GM13977 (cell line): ENCODE data around the gene DEAF1.

Experiments
- DNase-seq: peaks from one replicate; pipeline ENCODE4 v3.0.0; 2012; ENCODE audit warnings: low spot score
- CTCF ChIP-seq: IDR thresholded peaks from 2 replicates; pipeline ENCODE4 v1.5.1; 2012; ENCODE audit warnings: mild to moderate bottlenecking, control low read depth; ENCODE audit not compliant: insufficient read depth; ENCODE audit errors: extremely low read depth, missing control alignments
- in situ Hi-C: fragments of 300-500 bp; cut with MboI; formaldehyde crosslinking; loops from one replicate; pipeline ENCODE4 v1.12.0; 2022; ENCODE audit warnings: low sequenced_read_pairs, low pct_unique_long_range_greater_than_20kb, mixed read lengths, inconsistent platforms; ENCODE audit not compliant: unreplicated experiment

Gene DEAF1

GRCh38 chr11:629237-629583 lies 65.8 kb downstream of the DEAF1 start:
- in situ Hi-C loops: no loop called here
- no peak for TF ChIP-seq CTCF
- no peak for DNase-seq

- no peak for DNase-seq
- in situ Hi-C loops: no loop called here
- no peak for TF ChIP-seq CTCF
Measured at GRCh38 chr11:628056-628455, 67.0 kb downstream of the DEAF1 start.

- no peak for DNase-seq
Measured at GRCh38 chr11:627308-627576, 67.8 kb downstream of the DEAF1 start.

GRCh38 chr11:626475-627307 lies 68.3 kb downstream of the DEAF1 start, which contains the start of gene SCT:
Gene SCT (minus strand): TSS chr11:627181. CDS start chr11:627143, 38 bp downstream.
- in situ Hi-C loops: no loop called here
- DNase-seq: no peak
- no peak for TF ChIP-seq CTCF

More at GRCh38 chr11:627308-627576, 67.8 kb downstream of the DEAF1 start:
- TF ChIP-seq CTCF: no peak
- in situ Hi-C loops: no loop called here

- in situ Hi-C loops: no loop called here
- no peak for TF ChIP-seq CTCF
- no peak for DNase-seq
Measured at GRCh38 chr11:625636-626268, 69.3 kb downstream of the DEAF1 start.

GRCh38 chr11:624705-625635 lies 70.1 kb downstream of the DEAF1 start, which contains the start of gene CDHR5:
Gene CDHR5 (minus strand): TSS chr11:624955. CDS start chr11:624902, 53 bp downstream.
- DNase-seq: no peak
- TF ChIP-seq CTCF: no peak
- in situ Hi-C loops: no loop called here
